OCI-LY1 (cell line): ENCODE results near the gene RAB19.
"Not testable (repeated sequence)": the region's sequence is repeated elsewhere in the genome, so short reads cannot be mapped to it uniquely, and the experiment has no call there.

Experiments used
- H2AFZ ChIP-seq: fragments of 200-600 bp; sonication (generic), shearing (Covaris generic); 2 replicates; pipeline ENCODE4 v1.6.0; 2014; ENCODE audit warnings: antibody characterized with exemption, mild to moderate bottlenecking, low read length
- H3F3A ChIP-seq: fragments of 200-600 bp; sonication (generic), shearing (Covaris generic); 2 replicates; pipeline ENCODE4 v1.6.0; 2014; ENCODE audit warnings: mild to moderate bottlenecking, antibody characterized with exemption, low read length, moderate library complexity; ENCODE audit not compliant: insufficient read depth
- H3K27ac ChIP-seq: fragments of 200-600 bp; sonication (generic); 2 replicates; pipeline ENCODE4 v1.5.1; 2014; ENCODE audit warnings: low read length, mixed run types, mild to moderate bottlenecking, low read depth; ENCODE audit not compliant: poor library complexity, severe bottlenecking
- H3K27me3 ChIP-seq: fragments of 200-600 bp; sonication (generic); 2 replicates; pipeline ENCODE4 v1.6.0; 2014; ENCODE audit warnings: antibody characterized with exemption, mild to moderate bottlenecking, low read length, moderate library complexity; ENCODE audit not compliant: insufficient read depth
- H3K36me3 ChIP-seq: fragments of 200-600 bp; sonication (generic); 2 replicates; pipeline ENCODE4 v1.6.1; 2014; ENCODE audit warnings: mild to moderate bottlenecking, antibody characterized with exemption, low read length, moderate library complexity, mixed read lengths; ENCODE audit not compliant: insufficient read depth
- H3K4me1 ChIP-seq: fragments of 200-600 bp; sonication (generic); 2 replicates; pipeline ENCODE4 v1.5.1; 2014; ENCODE audit warnings: mild to moderate bottlenecking, low read length, moderate library complexity; ENCODE audit not compliant: insufficient read depth, severe bottlenecking
- H3K4me2 ChIP-seq: fragments of 200-600 bp; sonication (generic), shearing (Covaris generic); 2 replicates; pipeline ENCODE4 v1.6.1; 2014; ENCODE audit warnings: low read length
- H3K4me3 ChIP-seq: fragments of 200-600 bp; sonication (generic); 2 replicates; pipeline ENCODE4 v1.5.1; 2014; ENCODE audit warnings: low read length, low read depth, mild to moderate bottlenecking, mixed read lengths; ENCODE audit not compliant: poor library complexity, severe bottlenecking
- H3K79me2 ChIP-seq: fragments of 200-600 bp; shearing (Covaris generic); 2 replicates; pipeline ENCODE4 v1.6.1; 2016; ENCODE audit warnings: mixed run types, low read length, mixed read lengths; ENCODE audit not compliant: insufficient read depth
- H3K9ac ChIP-seq: fragments of 200-600 bp; sonication (generic), shearing (Covaris generic); 2 replicates; pipeline ENCODE4 v1.6.1; 2014; ENCODE audit warnings: mild to moderate bottlenecking, low read length, mixed read lengths
- H3K9me2 ChIP-seq: fragments of 200-600 bp; sonication (generic), shearing (Covaris generic); 2 replicates; pipeline ENCODE4 v1.6.1; 2014; ENCODE audit warnings: low read depth, mild to moderate bottlenecking, low read length, mixed read lengths
- H3K9me3 ChIP-seq: fragments of 200-600 bp; shearing (Covaris generic); 2 replicates; pipeline ENCODE4 v1.6.1; 2014; ENCODE audit warnings: low read length, mixed read lengths
- H4K20me1 ChIP-seq: fragments of 200-600 bp; sonication (generic), shearing (Covaris generic); 2 replicates; pipeline ENCODE4 v1.6.0; 2016; ENCODE audit warnings: mild to moderate bottlenecking, low read length; ENCODE audit not compliant: insufficient read depth
- CTCF ChIP-seq: fragments of 200-600 bp; sonication (generic), shearing (Covaris generic); IDR thresholded peaks from 2 replicates; pipeline ENCODE4 v1.5.1; 2017; ENCODE audit warnings: mild to moderate bottlenecking, antibody characterized with exemption, low read length, moderate library complexity, mixed read lengths
- EZH2 ChIP-seq: fragments of 200-600 bp; sonication (generic), shearing (Covaris generic); IDR thresholded peaks from 2 replicates; pipeline ENCODE4 v1.8.0; 2017; ENCODE audit warnings: borderline replicate concordance, mixed run types, mild to moderate bottlenecking, antibody characterized with exemption, low read length, moderate library complexity, mixed read lengths

RAB19 gene

GRCh38 chr7:140451716-140452115 is 47.9 kb downstream of the RAB19 start:
- Histone ChIP-seq H3K4me3 (no peak overlapping the region), H3K4me1 (no peaks in the 10 kb centered on the region), H3K27ac (no peak overlapping the region), H3F3A (no peaks in the 10 kb centered on the region), H4K20me1 (no peaks in the 10 kb centered on the region), H3K4me2 (no peak overlapping the region), H3K9ac (no peak overlapping the region), H2AFZ (no peak overlapping the region), H3K27me3 (no peaks in the 10 kb centered on the region), H3K79me2 (no peaks in the 10 kb centered on the region), H3K9me2 (no peaks in the 10 kb centered on the region), H3K36me3 (peaks cover 45% of the 10 kb centered on the region), H3K9me3 (no peaks in the 10 kb centered on the region)
- TF ChIP-seq CTCF, result no peak
- no peak for TF ChIP-seq EZH2

- no peaks in the 10 kb centered on the region for H3K9me3 ChIP-seq
- no peaks in the 10 kb centered on the region for H3K4me1 ChIP-seq
- no peaks in the 10 kb centered on the region for H3K79me2 ChIP-seq
- TF ChIP-seq EZH2, result no peak
- TF ChIP-seq CTCF, result no peak
- no peaks in the 10 kb centered on the region for H3K9me2 ChIP-seq
- H4K20me1 ChIP-seq, result no peaks in the 10 kb centered on the region
- no peak overlapping the region for H3K27ac ChIP-seq
- no peak overlapping the region for H2AFZ ChIP-seq
- no peaks in the 10 kb centered on the region for H3K27me3 ChIP-seq
- no peak overlapping the region for H3K9ac ChIP-seq
- peaks cover 60% of the 10 kb centered on the region for H3K36me3 ChIP-seq
- H3K4me2 ChIP-seq, result no peak overlapping the region
- no peak overlapping the region for H3K4me3 ChIP-seq
- no peaks in the 10 kb centered on the region for H3F3A ChIP-seq
Measured at GRCh38 chr7:140453273-140453672, 49.4 kb downstream of the RAB19 start.

- H3K36me3 ChIP-seq, result peaks cover 68% of the 10 kb centered on the region
- not testable (repeated sequence) for H2AFZ ChIP-seq, H3K27me3 ChIP-seq, H3K4me1 ChIP-seq, H3F3A ChIP-seq, H3K27ac ChIP-seq, H3K9ac ChIP-seq, H3K79me2 ChIP-seq, H3K4me3 ChIP-seq, H4K20me1 ChIP-seq, H3K9me3 ChIP-seq, H3K9me2 ChIP-seq, H3K4me2 ChIP-seq
Measured at GRCh38 chr7:140453785-140454656, 50.2 kb downstream of the RAB19 start.

- Histone ChIP-seq H3K4me1 (no peaks in the 10 kb centered on the region), H4K20me1 (no peaks in the 10 kb centered on the region)
- TF ChIP-seq CTCF, result no peak
- TF ChIP-seq EZH2, result no peak
Measured at GRCh38 chr7:140454657-140455015, 50.8 kb downstream of the RAB19 start.

More at GRCh38 chr7:140454657-140455015, 50.8 kb downstream of the RAB19 start:
- no peaks in the 10 kb centered on the region for H3K9me2 ChIP-seq
- no peak overlapping the region for H3K9ac ChIP-seq
- H3K79me2 ChIP-seq, result no peaks in the 10 kb centered on the region
- H3K4me2 ChIP-seq, result no peak overlapping the region
- H3K27me3 ChIP-seq, result no peaks in the 10 kb centered on the region
- H3K4me3 ChIP-seq, result no peak overlapping the region
- no peak overlapping the region for H3K27ac ChIP-seq
- H3K9me3 ChIP-seq, result no peaks in the 10 kb centered on the region
- H3F3A ChIP-seq, result no peaks in the 10 kb centered on the region
- no peak overlapping the region for H2AFZ ChIP-seq
- H3K36me3 ChIP-seq, result peaks cover 74% of the 10 kb centered on the region
